SK-N-SH (cell line): Measurements from ENCODE around the gene CLIC1.

Experiments
- CTCF ChIP-seq: fragments of 200-600 bp; sonication (generic); IDR thresholded peaks from 2 replicates; pipeline ENCODE4 v1.6.1; 2017; ENCODE audit warnings: antibody characterized with exemption, mild to moderate bottlenecking, moderate library complexity
- FOXM1 ChIP-seq: IDR thresholded peaks from 2 replicates; pipeline ENCODE4 v1.4.0; 2012; ENCODE audit warnings: low read depth, mild to moderate bottlenecking
- IRF3 ChIP-seq: fragments of 150-350 bp; IDR thresholded peaks from 2 replicates; pipeline ENCODE4 v1.6.1; 2016; ENCODE audit warnings: mild to moderate bottlenecking, low read depth, low read length
- POLR2AphosphoS5 ChIP-seq: IDR thresholded peaks from 2 replicates; pipeline ENCODE4 v1.6.1; 2012; ENCODE audit warnings: low read depth, low read length
- RAD21 ChIP-seq: IDR thresholded peaks from 2 replicates; pipeline ENCODE4 v1.6.1; 2012; ENCODE audit warnings: mild to moderate bottlenecking, low read length
- REST ChIP-seq: IDR thresholded peaks from 2 replicates; pipeline ENCODE4 v1.6.1; 2012; ENCODE audit warnings: mild to moderate bottlenecking, low read depth, low read length, moderate library complexity
- TCF12 ChIP-seq: IDR thresholded peaks from 2 replicates; pipeline ENCODE4 v1.4.0; 2012

- TF ChIP-seq IRF3: no peak
- TF ChIP-seq RAD21: no peak
- no peak for TF ChIP-seq POLR2AphosphoS5
- TF ChIP-seq CTCF: no peak
- no peak for TF ChIP-seq FOXM1
- TF ChIP-seq REST: no peak
- TF ChIP-seq TCF12: no peak
Measured at GRCh38 chr6:31705931-31706330, 30.4 kb downstream of the CLIC1 start.
